Tibial artery (tissue), 4 donors: ENCODE results near the gene FAM124B.

ENCODE experiments used
- DNase-seq, 2 donors: peaks; one replicate each; pipeline ENCODE4 v3.0.0-alpha.2; 2019
- H3K27ac ChIP-seq, 2 donors: fragments of 200-600 bp; sonication (generic) in 1 of 2; 1 replicate in 1 of 2; 2 replicates in 1 of 2; pipeline ENCODE4 v1.5.1; 2018 to 2019; ENCODE audit warnings: mild to moderate bottlenecking in 1 of 2
- H3K27me3 ChIP-seq, 2 donors: fragments of 200-600 bp; sonication (generic) in 1 of 2; one replicate each; pipeline versions ENCODE4 v1.5.1 to v1.6.0; 2016 to 2019
- H3K36me3 ChIP-seq, 3 donors: fragments of 200-600 bp; sonication (generic) in 2 of 3; one replicate each; pipeline ENCODE4 v1.5.1; 2016 to 2019; ENCODE audit warnings: mild to moderate bottlenecking in 2 of 3
- H3K4me1 ChIP-seq, 4 donors: fragments of 200-600 bp; sonication (generic) in 2 of 4; 1 replicate in 3 of 4; 2 replicates in 1 of 4; pipeline ENCODE4 v1.5.1; 2016 to 2019
- H3K4me3 ChIP-seq, 2 donors: fragments of 200-600 bp; sonication (generic) in 1 of 2; 1 replicate in 1 of 2; 2 replicates in 1 of 2; pipeline ENCODE4 v1.5.1; 2018 to 2019; ENCODE audit warnings: mild to moderate bottlenecking in 2 of 2
- H3K9me3 ChIP-seq, 3 donors: fragments of 200-600 bp; sonication (generic) in 1 of 3; one replicate each; pipeline ENCODE4 v1.5.1; 2016 to 2019
- CTCF ChIP-seq, 2 experiments: fragments of 200-600 bp in 1 of 2; fragments of 450-650 bp in 1 of 2; IDR thresholded peaks; one replicate each; pipeline ENCODE4 v1.5.1; 2017 to 2019; ENCODE audit warnings: antibody characterized with exemption in 2 of 2, mild to moderate bottlenecking in 1 of 2, moderate library complexity in 1 of 2
- intact Hi-C: fragments of 100-400 bp; cut with DNase I; formaldehyde crosslinking; loops from one replicate; pipeline ENCODE4 v1.15.0; 2023; ENCODE audit warnings: low total_unique reads

The FAM124B gene

GRCh38 chr2:224433442-224433841, 31.5 kb upstream of the FAM124B start:
- intact Hi-C loops = no loop called here
- DNase-seq = no peak
- Histone ChIP-seq H3K4me3 (no peak overlapping the region), H3K9me3 (no peaks in the 10 kb centered on the region), H3K27me3 (no peaks in the 10 kb centered on the region), H3K36me3 (no peaks in the 10 kb centered on the region), H3K4me1 (no peaks in the 10 kb centered on the region), H3K27ac (no peak overlapping the region)
- no peak for TF ChIP-seq CTCF (IDR thresholded peaks at IDR 0.05)

GRCh38 chr2:224432003-224432579, 30.2 kb upstream of the FAM124B start:
- H3K4me1 ChIP-seq = no peaks in the 10 kb centered on the region
- H3K36me3 ChIP-seq = no peaks in the 10 kb centered on the region
- H3K27ac ChIP-seq = no peak overlapping the region
- H3K27me3 ChIP-seq = no peaks in the 10 kb centered on the region
- no peak for DNase-seq
- no peak overlapping the region for H3K4me3 ChIP-seq
- H3K9me3 ChIP-seq = no peaks in the 10 kb centered on the region
- no peak for TF ChIP-seq CTCF (IDR thresholded peaks at IDR 0.05)
- intact Hi-C loops = no loop called here

- Histone ChIP-seq H3K27me3 (no peaks in the 10 kb centered on the region), H3K9me3 (no peaks in the 10 kb centered on the region), H3K36me3 (no peaks in the 10 kb centered on the region), H3K4me3 (no peak overlapping the region), H3K4me1 (no peaks in the 10 kb centered on the region), H3K27ac (no peak overlapping the region)
- intact Hi-C loops = no loop called here
- DNase-seq = no peak
- TF ChIP-seq CTCF (IDR thresholded peaks at IDR 0.05) = no peak
Observed at GRCh38 chr2:224429441-224429810, 27.5 kb upstream of the FAM124B start.

- intact Hi-C loops = no loop called here
- no peak for DNase-seq
- Histone ChIP-seq H3K27ac (no peak overlapping the region), H3K36me3 (no peaks in the 10 kb centered on the region), H3K4me3 (no peak overlapping the region), H3K27me3 (no peaks in the 10 kb centered on the region), H3K9me3 (no peaks in the 10 kb centered on the region), H3K4me1 (no peaks in the 10 kb centered on the region)
- TF ChIP-seq CTCF (IDR thresholded peaks at IDR 0.05) = no peak
Observed at GRCh38 chr2:224428787-224429440, 27.0 kb upstream of the FAM124B start.

GRCh38 chr2:224427471-224427870, 25.6 kb upstream of the FAM124B start:
- intact Hi-C loops = no loop called here
- Histone ChIP-seq H3K27ac (no peak overlapping the region), H3K4me1 (no peaks in the 10 kb centered on the region), H3K9me3 (no peaks in the 10 kb centered on the region), H3K27me3 (no peaks in the 10 kb centered on the region), H3K4me3 (no peak overlapping the region), H3K36me3 (no peaks in the 10 kb centered on the region)
- no peak for TF ChIP-seq CTCF (IDR thresholded peaks at IDR 0.05)
- no peak for DNase-seq
